Fibroblast of pulmonary artery (primary cell): ENCODE data around the gene DERA.

Source experiments
- DNase-seq: peaks from one replicate; pipeline ENCODE4 v3.0.0-alpha.2; 2010; ENCODE audit warnings: low read depth
- H3K4me3 ChIP-seq: replicated peaks from 2 replicates; pipeline ENCODE4 v1.5.1; 2011; ENCODE audit warnings: low read depth, mild to moderate bottlenecking, control low read depth, low read length, moderate library complexity
- TF ChIP-seq, protein P1 (sequence below): IDR thresholded peaks from 2 replicates; pipeline ENCODE4 v1.5.1; 2011; ENCODE audit warnings: mild to moderate bottlenecking, control low read depth, low read length, inconsistent platforms; ENCODE audit errors: missing control alignments

DERA gene

DNA sequence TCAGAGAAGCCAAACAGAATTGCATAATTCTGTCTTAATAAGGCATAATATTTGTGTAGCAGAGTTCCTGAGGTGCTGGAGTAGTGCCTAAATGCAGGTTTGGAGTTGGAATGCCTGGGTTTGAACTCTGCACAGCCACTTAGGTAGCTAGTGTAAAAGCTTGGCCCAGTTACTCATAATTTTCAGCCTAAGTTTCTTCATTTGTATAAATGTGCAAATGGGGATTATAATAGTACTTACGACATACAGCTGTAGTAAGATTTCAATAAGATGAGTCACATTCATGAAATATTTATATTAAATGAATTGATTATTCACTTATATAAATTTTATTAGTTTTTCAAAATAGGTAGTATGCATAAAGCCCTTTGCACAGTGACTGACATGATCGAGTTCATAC, 175.8 kb downstream of the DERA start:
- no peak for DNase-seq
- H3K4me3 ChIP-seq, result no peak overlapping the region
- TF ChIP-seq, protein P1, sequence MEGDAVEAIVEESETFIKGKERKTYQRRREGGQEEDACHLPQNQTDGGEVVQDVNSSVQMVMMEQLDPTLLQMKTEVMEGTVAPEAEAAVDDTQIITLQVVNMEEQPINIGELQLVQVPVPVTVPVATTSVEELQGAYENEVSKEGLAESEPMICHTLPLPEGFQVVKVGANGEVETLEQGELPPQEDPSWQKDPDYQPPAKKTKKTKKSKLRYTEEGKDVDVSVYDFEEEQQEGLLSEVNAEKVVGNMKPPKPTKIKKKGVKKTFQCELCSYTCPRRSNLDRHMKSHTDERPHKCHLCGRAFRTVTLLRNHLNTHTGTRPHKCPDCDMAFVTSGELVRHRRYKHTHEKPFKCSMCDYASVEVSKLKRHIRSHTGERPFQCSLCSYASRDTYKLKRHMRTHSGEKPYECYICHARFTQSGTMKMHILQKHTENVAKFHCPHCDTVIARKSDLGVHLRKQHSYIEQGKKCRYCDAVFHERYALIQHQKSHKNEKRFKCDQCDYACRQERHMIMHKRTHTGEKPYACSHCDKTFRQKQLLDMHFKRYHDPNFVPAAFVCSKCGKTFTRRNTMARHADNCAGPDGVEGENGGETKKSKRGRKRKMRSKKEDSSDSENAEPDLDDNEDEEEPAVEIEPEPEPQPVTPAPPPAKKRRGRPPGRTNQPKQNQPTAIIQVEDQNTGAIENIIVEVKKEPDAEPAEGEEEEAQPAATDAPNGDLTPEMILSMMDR, result no peak
